ENCODE results near the gene ARID1A. TPM values are rescaled to one million over a fixed set of nuclear protein-coding genes. Genes with fewer than 3 reads are reported as not detected.

Gene ARID1A
- total and polyA plus RNA-seq, 9 of the 15 experiments (the other 6 are each of a cell fraction or from before 2014, with no cell fraction given): 8.3 to 88.3 (median 22.5) TPM

DNA sequence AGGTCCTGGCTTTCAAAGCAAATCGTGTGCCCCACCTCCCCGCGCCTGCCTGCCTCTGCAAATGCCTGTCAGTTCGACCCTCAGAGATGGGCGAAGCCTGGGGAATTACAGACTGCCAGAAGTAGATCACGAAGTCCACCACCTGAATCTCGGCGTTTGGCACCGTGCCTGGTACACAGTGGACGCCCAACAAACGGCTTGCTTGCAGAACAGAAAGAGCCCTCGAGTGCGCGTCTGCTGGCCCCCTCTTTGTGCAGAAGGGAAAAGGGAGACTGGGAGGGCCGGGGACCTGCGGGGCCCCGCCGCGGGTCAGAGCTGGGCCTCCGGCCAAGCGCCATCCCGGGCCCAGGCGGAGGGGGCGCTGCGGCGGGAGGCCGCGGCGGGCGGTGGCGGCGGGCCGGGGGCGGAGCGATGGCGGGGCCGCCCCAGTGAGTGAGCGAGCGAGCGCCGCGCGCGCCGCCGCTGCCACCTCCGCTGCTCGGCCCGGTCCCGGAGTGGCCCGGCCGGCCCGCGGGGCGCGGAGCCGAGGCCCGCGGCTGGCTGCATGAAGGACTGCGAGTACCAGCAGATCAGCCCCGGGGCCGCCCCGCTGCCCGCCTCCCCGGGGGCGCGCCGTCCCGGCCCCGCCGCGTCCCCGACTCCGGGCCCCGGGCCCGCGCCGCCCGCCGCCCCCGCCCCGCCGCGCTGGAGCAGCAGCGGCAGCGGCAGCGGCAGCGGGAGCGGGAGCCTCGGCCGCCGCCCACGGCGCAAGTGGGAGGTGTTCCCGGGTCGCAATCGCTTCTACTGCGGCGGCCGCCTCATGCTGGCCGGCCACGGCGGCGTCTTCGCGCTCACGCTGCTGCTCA, 130.7 kb downstream of the ARID1A start, which contains the start of gene ZDHHC18 (continued):
- TF ChIP-seq, protein P1, sequence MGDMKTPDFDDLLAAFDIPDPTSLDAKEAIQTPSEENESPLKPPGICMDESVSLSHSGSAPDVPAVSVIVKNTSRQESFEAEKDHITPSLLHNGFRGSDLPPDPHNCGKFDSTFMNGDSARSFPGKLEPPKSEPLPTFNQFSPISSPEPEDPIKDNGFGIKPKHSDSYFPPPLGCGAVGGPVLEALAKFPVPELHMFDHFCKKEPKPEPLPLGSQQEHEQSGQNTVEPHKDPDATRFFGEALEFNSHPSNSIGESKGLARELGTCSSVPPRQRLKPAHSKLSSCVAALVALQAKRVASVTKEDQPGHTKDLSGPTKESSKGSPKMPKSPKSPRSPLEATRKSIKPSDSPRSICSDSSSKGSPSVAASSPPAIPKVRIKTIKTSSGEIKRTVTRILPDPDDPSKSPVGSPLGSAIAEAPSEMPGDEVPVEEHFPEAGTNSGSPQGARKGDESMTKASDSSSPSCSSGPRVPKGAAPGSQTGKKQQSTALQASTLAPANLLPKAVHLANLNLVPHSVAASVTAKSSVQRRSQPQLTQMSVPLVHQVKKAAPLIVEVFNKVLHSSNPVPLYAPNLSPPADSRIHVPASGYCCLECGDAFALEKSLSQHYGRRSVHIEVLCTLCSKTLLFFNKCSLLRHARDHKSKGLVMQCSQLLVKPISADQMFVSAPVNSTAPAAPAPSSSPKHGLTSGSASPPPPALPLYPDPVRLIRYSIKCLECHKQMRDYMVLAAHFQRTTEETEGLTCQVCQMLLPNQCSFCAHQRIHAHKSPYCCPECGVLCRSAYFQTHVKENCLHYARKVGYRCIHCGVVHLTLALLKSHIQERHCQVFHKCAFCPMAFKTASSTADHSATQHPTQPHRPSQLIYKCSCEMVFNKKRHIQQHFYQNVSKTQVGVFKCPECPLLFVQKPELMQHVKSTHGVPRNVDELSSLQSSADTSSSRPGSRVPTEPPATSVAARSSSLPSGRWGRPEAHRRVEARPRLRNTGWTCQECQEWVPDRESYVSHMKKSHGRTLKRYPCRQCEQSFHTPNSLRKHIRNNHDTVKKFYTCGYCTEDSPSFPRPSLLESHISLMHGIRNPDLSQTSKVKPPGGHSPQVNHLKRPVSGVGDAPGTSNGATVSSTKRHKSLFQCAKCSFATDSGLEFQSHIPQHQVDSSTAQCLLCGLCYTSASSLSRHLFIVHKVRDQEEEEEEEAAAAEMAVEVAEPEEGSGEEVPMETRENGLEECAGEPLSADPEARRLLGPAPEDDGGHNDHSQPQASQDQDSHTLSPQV (IDR thresholded peaks at IDR 0.05): no peak
- TF ChIP-seq, protein P2, sequence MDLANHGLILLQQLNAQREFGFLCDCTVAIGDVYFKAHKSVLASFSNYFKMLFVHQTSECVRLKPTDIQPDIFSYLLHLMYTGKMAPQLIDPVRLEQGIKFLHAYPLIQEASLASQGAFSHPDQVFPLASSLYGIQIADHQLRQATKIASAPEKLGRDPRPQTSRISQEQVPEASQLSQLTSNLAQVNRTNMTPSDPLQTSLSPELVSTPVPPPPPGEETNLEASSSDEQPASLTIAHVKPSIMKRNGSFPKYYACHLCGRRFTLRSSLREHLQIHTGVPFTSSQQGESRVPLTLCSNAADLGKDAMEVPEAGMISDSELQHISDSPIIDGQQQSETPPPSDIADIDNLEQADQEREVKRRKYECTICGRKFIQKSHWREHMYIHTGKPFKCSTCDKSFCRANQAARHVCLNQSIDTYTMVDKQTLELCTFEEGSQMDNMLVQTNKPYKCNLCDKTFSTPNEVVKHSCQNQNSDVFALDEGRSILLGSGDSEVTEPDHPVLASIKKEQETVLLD (IDR thresholded peaks at IDR 0.05): no peak
- TF ChIP-seq, protein P3, sequence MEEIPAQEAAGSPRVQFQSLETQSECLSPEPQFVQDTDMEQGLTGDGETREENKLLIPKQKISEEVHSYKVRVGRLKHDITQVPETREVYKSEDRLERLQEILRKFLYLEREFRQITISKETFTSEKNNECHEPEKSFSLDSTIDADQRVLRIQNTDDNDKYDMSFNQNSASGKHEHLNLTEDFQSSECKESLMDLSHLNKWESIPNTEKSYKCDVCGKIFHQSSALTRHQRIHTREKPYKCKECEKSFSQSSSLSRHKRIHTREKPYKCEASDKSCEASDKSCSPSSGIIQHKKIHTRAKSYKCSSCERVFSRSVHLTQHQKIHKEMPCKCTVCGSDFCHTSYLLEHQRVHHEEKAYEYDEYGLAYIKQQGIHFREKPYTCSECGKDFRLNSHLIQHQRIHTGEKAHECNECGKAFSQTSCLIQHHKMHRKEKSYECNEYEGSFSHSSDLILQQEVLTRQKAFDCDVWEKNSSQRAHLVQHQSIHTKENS (CRISPR knock-in tag; IDR thresholded peaks at IDR 0.05): no peak
- no peak for TF ChIP-seq ZNF316 (IDR thresholded peaks at IDR 0.05)
- no peak for TF ChIP-seq KAT8 (IDR thresholded peaks at IDR 0.05; ENCODE audit: low read depth)
- TF ChIP-seq, protein P4, sequence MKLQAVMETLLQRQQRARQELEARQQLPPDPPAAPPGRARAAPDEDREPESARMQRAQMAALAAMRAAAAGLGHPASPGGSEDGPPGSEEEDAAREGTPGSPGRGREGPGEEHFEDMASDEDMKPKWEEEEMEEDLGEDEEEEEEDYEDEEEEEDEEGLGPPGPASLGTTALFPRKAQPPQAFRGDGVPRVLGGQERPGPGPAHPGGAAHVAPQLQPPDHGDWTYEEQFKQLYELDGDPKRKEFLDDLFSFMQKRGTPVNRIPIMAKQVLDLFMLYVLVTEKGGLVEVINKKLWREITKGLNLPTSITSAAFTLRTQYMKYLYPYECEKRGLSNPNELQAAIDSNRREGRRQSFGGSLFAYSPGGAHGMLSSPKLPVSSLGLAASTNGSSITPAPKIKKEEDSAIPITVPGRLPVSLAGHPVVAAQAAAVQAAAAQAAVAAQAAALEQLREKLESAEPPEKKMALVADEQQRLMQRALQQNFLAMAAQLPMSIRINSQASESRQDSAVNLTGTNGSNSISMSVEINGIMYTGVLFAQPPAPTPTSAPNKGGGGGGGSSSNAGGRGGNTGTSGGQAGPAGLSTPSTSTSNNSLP (IDR thresholded peaks at IDR 0.05; ENCODE audit: borderline replicate concordance, low read depth, low read length): no peak
- TF ChIP-seq ZNF57 (CRISPR knock-in tag; IDR thresholded peaks at IDR 0.05): no peak
- no peak for TF ChIP-seq KLF13 (tag; IDR thresholded peaks at IDR 0.05; ENCODE audit: borderline replicate concordance, low read depth)
- TF ChIP-seq, protein P5, sequence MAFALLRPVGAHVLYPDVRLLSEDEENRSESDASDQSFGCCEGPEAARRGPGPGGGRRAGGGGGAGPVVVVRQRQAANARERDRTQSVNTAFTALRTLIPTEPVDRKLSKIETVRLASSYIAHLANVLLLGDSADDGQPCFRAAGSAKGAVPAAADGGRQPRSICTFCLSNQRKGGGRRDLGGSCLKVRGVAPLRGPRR (CRISPR knock-in tag; IDR thresholded peaks at IDR 0.05): no peak
- TF ChIP-seq, protein P6, sequence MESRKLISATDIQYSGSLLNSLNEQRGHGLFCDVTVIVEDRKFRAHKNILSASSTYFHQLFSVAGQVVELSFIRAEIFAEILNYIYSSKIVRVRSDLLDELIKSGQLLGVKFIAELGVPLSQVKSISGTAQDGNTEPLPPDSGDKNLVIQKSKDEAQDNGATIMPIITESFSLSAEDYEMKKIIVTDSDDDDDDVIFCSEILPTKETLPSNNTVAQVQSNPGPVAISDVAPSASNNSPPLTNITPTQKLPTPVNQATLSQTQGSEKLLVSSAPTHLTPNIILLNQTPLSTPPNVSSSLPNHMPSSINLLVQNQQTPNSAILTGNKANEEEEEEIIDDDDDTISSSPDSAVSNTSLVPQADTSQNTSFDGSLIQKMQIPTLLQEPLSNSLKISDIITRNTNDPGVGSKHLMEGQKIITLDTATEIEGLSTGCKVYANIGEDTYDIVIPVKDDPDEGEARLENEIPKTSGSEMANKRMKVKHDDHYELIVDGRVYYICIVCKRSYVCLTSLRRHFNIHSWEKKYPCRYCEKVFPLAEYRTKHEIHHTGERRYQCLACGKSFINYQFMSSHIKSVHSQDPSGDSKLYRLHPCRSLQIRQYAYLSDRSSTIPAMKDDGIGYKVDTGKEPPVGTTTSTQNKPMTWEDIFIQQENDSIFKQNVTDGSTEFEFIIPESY (CRISPR knock-in tag; IDR thresholded peaks at IDR 0.05): no peak
- TF ChIP-seq WHSC1 (IDR thresholded peaks at IDR 0.05; ENCODE audit: low read length): no peak
- TF ChIP-seq ESRRA (IDR thresholded peaks at IDR 0.05; ENCODE audit: borderline replicate concordance, low read depth): no peak; the same call in 1 of the 2 replicates
- TF ChIP-seq HNRNPUL1 (IDR thresholded peaks at IDR 0.05; ENCODE audit: low read length): no peak
- TF ChIP-seq TAF7 (tag; IDR thresholded peaks at IDR 0.05): no peak
- no peak; the same call in 1 of the 2 replicates for TF ChIP-seq ZC3H4 (CRISPR knock-in tag; IDR thresholded peaks at IDR 0.05; ENCODE audit: borderline replicate concordance)
- TF ChIP-seq YBX1 (IDR thresholded peaks at IDR 0.05): no peak

All from K562 (cell line).